WTC11 (cell line): ENCODE measurements around the gene RHBDD1. TPM values are rescaled to one million over a fixed set of nuclear protein-coding genes. Genes with fewer than 3 reads are reported as not detected.
A peak's percentile ranks its signal among the peaks of the same experiment; 100 is the strongest.

Experiments used
- ATAC-seq: fragments of 200-7000 bp; cut with Tn5 transposase; 2 replicates; pipeline ENCODE4 v1.10.0; 2021; ENCODE audit warnings: mild to moderate bottlenecking, moderate library complexity
- CTCF ChIA-PET: fragments of 300-600 bp; sonication (Branson Sonifier 250); formaldehyde crosslinking; loops from one replicate; lab custom pipeline; 2021; ENCODE audit warnings: antibody characterized with exemption; lab: Charles Lee
- POLR2A ChIA-PET: fragments of 350-600 bp; sonication (Branson Sonifier 250); formaldehyde crosslinking; loops from one replicate; lab custom pipeline; 2021; ENCODE audit warnings: antibody characterized with exemption; lab: Charles Lee
- DNase-seq: peaks from one replicate; pipeline ENCODE4 v3.0.0; 2021; ENCODE audit warnings: low spot score
- H3K27ac Mint-ChIP-seq: 2 replicates; pipeline ENCODE4 v1.8.0; 2021; ENCODE audit warnings: mixed read lengths
- H3K27me3 Mint-ChIP-seq: 2 replicates; pipeline ENCODE4 v1.8.0; 2021; ENCODE audit warnings: low read depth, mild to moderate bottlenecking, moderate library complexity, mixed read lengths
- H3K36me3 Mint-ChIP-seq: 2 replicates; pipeline ENCODE4 v1.8.0; 2021; ENCODE audit warnings: mixed read lengths
- H3K4me1 Mint-ChIP-seq: 2 replicates; pipeline ENCODE4 v1.8.0; 2022; ENCODE audit warnings: mixed read lengths
- H3K4me3 Mint-ChIP-seq: 2 replicates; pipeline ENCODE4 v1.8.0; 2021; ENCODE audit warnings: mild to moderate bottlenecking, moderate library complexity, mixed read lengths
- H3K9me3 Mint-ChIP-seq: 2 replicates; pipeline ENCODE4 v1.8.0; 2021; ENCODE audit warnings: mixed read lengths
- AR ChIP-seq: fragments of 250-450 bp; sonication (Bioruptor Pico); IDR thresholded peaks from 2 replicates; pipeline ENCODE4 v1.9.0; 2021; ENCODE audit warnings: mild to moderate bottlenecking
- ATF1 ChIP-seq: sonication (generic); formaldehyde crosslinking; IDR thresholded peaks from 2 replicates; pipeline ENCODE4 v1.8.1; 2023; ENCODE audit warnings: mild to moderate bottlenecking, moderate library complexity, missing genetic modification reagents
- CREM ChIP-seq: sonication (generic); formaldehyde crosslinking; IDR thresholded peaks from 2 replicates; pipeline ENCODE4 v1.8.1; 2022; ENCODE audit warnings: mild to moderate bottlenecking, missing genetic modification reagents, moderate library complexity
- E2F1 ChIP-seq: sonication (generic); formaldehyde crosslinking; IDR thresholded peaks from 2 replicates; pipeline ENCODE4 v1.8.0; 2022; ENCODE audit warnings: mild to moderate bottlenecking, missing genetic modification reagents
- E2F4 ChIP-seq: sonication (generic); formaldehyde crosslinking; IDR thresholded peaks from 2 replicates; pipeline ENCODE4 v1.8.1; 2022; ENCODE audit warnings: low read depth, mild to moderate bottlenecking, moderate library complexity, missing genetic modification reagents, borderline replicate concordance
- ESRRA ChIP-seq: sonication (generic); formaldehyde crosslinking; IDR thresholded peaks from 2 replicates; pipeline ENCODE4 v1.8.1; 2022; ENCODE audit warnings: mild to moderate bottlenecking, missing genetic modification reagents, borderline replicate concordance
- ETV6 ChIP-seq: sonication (generic); formaldehyde crosslinking; IDR thresholded peaks from 2 replicates; pipeline ENCODE4 v1.8.1; 2022; ENCODE audit warnings: mild to moderate bottlenecking, missing genetic modification reagents
- FOXP4 ChIP-seq: sonication (generic); formaldehyde crosslinking; IDR thresholded peaks from 2 replicates; pipeline ENCODE4 v1.8.0; 2022; ENCODE audit warnings: mild to moderate bottlenecking, missing genetic modification reagents
- IRF1 ChIP-seq: sonication (generic); formaldehyde crosslinking; IDR thresholded peaks from 2 replicates; pipeline ENCODE4 v1.8.0; 2023; ENCODE audit warnings: missing genetic modification reagents
- IRF2 ChIP-seq: sonication (generic); formaldehyde crosslinking; IDR thresholded peaks from 2 replicates; pipeline ENCODE4 v1.8.0; 2022; ENCODE audit warnings: low read depth, missing genetic modification reagents, borderline replicate concordance
- JUN ChIP-seq: sonication (generic); formaldehyde crosslinking; IDR thresholded peaks from 2 replicates; pipeline ENCODE4 v1.8.0; 2023; ENCODE audit warnings: mild to moderate bottlenecking, missing genetic modification reagents
- MXD4 ChIP-seq: fragments of 250-450 bp; sonication (Bioruptor Pico); IDR thresholded peaks from 2 replicates; pipeline ENCODE4 v1.8.0; 2021; ENCODE audit warnings: mild to moderate bottlenecking, moderate library complexity, borderline replicate concordance
- NFE2L1 ChIP-seq: sonication (generic); formaldehyde crosslinking; IDR thresholded peaks from 2 replicates; pipeline ENCODE4 v1.8.1; 2023; ENCODE audit warnings: missing genetic modification reagents
- NR1H2 ChIP-seq: sonication (generic); formaldehyde crosslinking; IDR thresholded peaks from 2 replicates; pipeline ENCODE4 v1.9.0; 2021; ENCODE audit warnings: mild to moderate bottlenecking, moderate library complexity, missing genetic modification reagents
- NR2C2 ChIP-seq: sonication (generic); formaldehyde crosslinking; IDR thresholded peaks from 2 replicates; pipeline ENCODE4 v1.8.0; 2022; ENCODE audit warnings: mild to moderate bottlenecking, missing genetic modification reagents
- PREB ChIP-seq: sonication (generic); formaldehyde crosslinking; IDR thresholded peaks from 2 replicates; pipeline ENCODE4 v1.8.1; 2022; ENCODE audit warnings: mild to moderate bottlenecking, missing genetic modification reagents, moderate library complexity, borderline replicate concordance
- RORB ChIP-seq: fragments of 250-450 bp; sonication (Bioruptor Pico); IDR thresholded peaks from 2 replicates; pipeline ENCODE4 v1.9.0; 2021; ENCODE audit warnings: mild to moderate bottlenecking
- SOX15 ChIP-seq: fragments of 250-450 bp; sonication (Bioruptor Pico); IDR thresholded peaks from 2 replicates; pipeline ENCODE4 v1.9.0; 2021; ENCODE audit warnings: mild to moderate bottlenecking
- TP53 ChIP-seq: sonication (generic); formaldehyde crosslinking; IDR thresholded peaks from 2 replicates; pipeline ENCODE4 v1.8.1; 2023; ENCODE audit warnings: mild to moderate bottlenecking, missing genetic modification reagents
- USF2 ChIP-seq: sonication (generic); formaldehyde crosslinking; IDR thresholded peaks from 2 replicates; pipeline ENCODE4 v1.8.1; 2023; ENCODE audit warnings: mild to moderate bottlenecking, missing genetic modification reagents, moderate library complexity
- ZBTB21 ChIP-seq: sonication (generic); formaldehyde crosslinking; IDR thresholded peaks from 2 replicates; pipeline ENCODE4 v1.8.1; 2023; ENCODE audit warnings: mild to moderate bottlenecking, missing genetic modification reagents, borderline replicate concordance
- ZNF121 ChIP-seq: sonication (generic); formaldehyde crosslinking; IDR thresholded peaks from 2 replicates; pipeline ENCODE4 v1.8.0; 2023; ENCODE audit warnings: missing genetic modification reagents
- ZNF219 ChIP-seq: sonication (generic); formaldehyde crosslinking; IDR thresholded peaks from 2 replicates; pipeline ENCODE4 v1.8.0; 2023; ENCODE audit warnings: missing genetic modification reagents, mild to moderate bottlenecking, borderline replicate concordance
- ZNF232 ChIP-seq: sonication (generic); formaldehyde crosslinking; IDR thresholded peaks from 2 replicates; pipeline ENCODE4 v1.8.0; 2022; ENCODE audit warnings: mild to moderate bottlenecking, missing genetic modification reagents
- ZNF317 ChIP-seq: sonication (generic); formaldehyde crosslinking; IDR thresholded peaks from 2 replicates; pipeline ENCODE4 v1.8.1; 2023; ENCODE audit warnings: low read depth, mild to moderate bottlenecking, moderate library complexity, missing genetic modification reagents, borderline replicate concordance
- total RNA-seq: library from RNA; stranded (reverse); gene quantifications from 3 replicates; pipeline ENCODE4 v1.2.3, GENCODE V29; 2021

RHBDD1 gene
- total RNA-seq, 1 experiment from 2014 or later: 25.7 TPM

- Mint-ChIP-seq H3K36me3 (peaks cover 14% of the 10 kb centered on the region), H3K27ac (peak overlapping the region; percentile 96), H3K27me3 (no peaks in the 10 kb centered on the region), H3K9me3 (peaks cover 7% of the 10 kb centered on the region), H3K4me1 (peaks cover 55% of the 10 kb centered on the region), H3K4me3 (peak overlapping the region; percentile 84)
- POLR2A ChIA-PET: interaction anchor here (1.0 to 1.6 kb wide), 2 partner anchors 9 to 10 kb away, joined by 3 to 7 read pairs; partner anchors contain the start of gene IRS1
- TF ChIP-seq PREB (CRISPR knock-in tag) (no peak), NR1H2 (no peak), E2F1 (CRISPR knock-in tag) (no peak), ATF1 (CRISPR knock-in tag) (no peak), JUN (CRISPR knock-in tag) (no peak), ESRRA (no peak), NFE2L1 (CRISPR knock-in tag) (no peak), FOXP4 (CRISPR knock-in tag) (no peak), IRF1 (CRISPR knock-in tag) (no peak), RORB (CRISPR knock-in tag) (no peak), ZNF121 (CRISPR knock-in tag) (no peak), MXD4 (CRISPR knock-in tag) (no peak), ZNF317 (CRISPR knock-in tag) (no peak), AR (CRISPR knock-in tag) (no peak), IRF2 (CRISPR knock-in tag) (no peak), E2F4 (no peak)
- CTCF ChIA-PET: no interaction called here
- ATAC-seq (no peak), DNase-seq (no peak)
Measured at GRCh38 chr2:226790431-226790830, 45.4 kb upstream of the RHBDD1 start.

GRCh38 chr2:226791056-226791486 is 44.8 kb upstream of the RHBDD1 start:
- POLR2A ChIA-PET: interaction anchor here (1.0 to 1.6 kb wide), 2 partner anchors 8 to 11 kb away, joined by 3 to 7 read pairs; partner anchors contain the start of gene IRS1
- Mint-ChIP-seq H3K4me3 (peak overlapping the region; percentile 84), H3K4me1 (peaks cover 59% of the 10 kb centered on the region), H3K27me3 (no peaks in the 10 kb centered on the region), H3K36me3 (peaks cover 13% of the 10 kb centered on the region), H3K9me3 (peaks cover 4% of the 10 kb centered on the region), H3K27ac (peak overlapping the region; percentile 96)
- DNase-seq: peak; percentile 69
- CTCF ChIA-PET: no interaction called here
- ATAC-seq: peak; percentile 36
- TF ChIP-seq NR2C2 (CRISPR knock-in tag) (0 out of 2 replicates have a peak, but pooled peaks have one; percentile 58), SOX15 (no peak), ETV6 (CRISPR knock-in tag) (peak; percentile 69; the same call in 1 of the 2 replicates), USF2 (CRISPR knock-in tag) (peak; percentile 73), ZBTB21 (CRISPR knock-in tag) (peak; percentile 48; the same call in 1 of the 2 replicates), ZNF219 (0 out of 2 replicates have a peak, but pooled peaks have one; percentile 78), ZNF121 (CRISPR knock-in tag) (peak; percentile 79; the same call in 1 of the 2 replicates), TP53 (CRISPR knock-in tag) (0 out of 2 replicates have a peak, but pooled peaks have one; percentile 27), ZNF232 (CRISPR knock-in tag) (peak; percentile 95), IRF1 (CRISPR knock-in tag) (peak; percentile 77; the same call in 1 of the 2 replicates), CREM (CRISPR knock-in tag) (no peak)
